Tibial nerve (tissue), 4 donors: ENCODE measurements around the gene MYO1D.

Experiments
- EP300 ChIP-seq, 2 donors: sonication (generic); formaldehyde crosslinking; IDR thresholded peaks; one replicate each; pipeline ENCODE4 v1.6.1; 2017; ENCODE audit warnings: antibody characterized with exemption in 2 of 2, mild to moderate bottlenecking in 1 of 2
- POLR2A ChIP-seq, 2 donors: fragments of 450-650 bp; IDR thresholded peaks; one replicate each; pipeline ENCODE4 v1.6.1; 2017; ENCODE audit warnings: antibody characterized with exemption in 2 of 2, mild to moderate bottlenecking in 2 of 2, moderate library complexity in 2 of 2
- TF ChIP-seq, protein P1 (sequence below), 5 experiments: fragments of 200-600 bp in 3 of 5; fragments of 450-650 bp in 2 of 5; sonication (generic) in 3 of 5; IDR thresholded peaks; one replicate each; pipeline ENCODE4 v1.5.1; 2016 to 2019; ENCODE audit warnings: antibody characterized with exemption in 5 of 5, mild to moderate bottlenecking in 3 of 5, moderate library complexity in 2 of 5

GRCh38 chr17:32528825-32529224 is 348.1 kb downstream of the MYO1D start:
- TF ChIP-seq, protein P1, sequence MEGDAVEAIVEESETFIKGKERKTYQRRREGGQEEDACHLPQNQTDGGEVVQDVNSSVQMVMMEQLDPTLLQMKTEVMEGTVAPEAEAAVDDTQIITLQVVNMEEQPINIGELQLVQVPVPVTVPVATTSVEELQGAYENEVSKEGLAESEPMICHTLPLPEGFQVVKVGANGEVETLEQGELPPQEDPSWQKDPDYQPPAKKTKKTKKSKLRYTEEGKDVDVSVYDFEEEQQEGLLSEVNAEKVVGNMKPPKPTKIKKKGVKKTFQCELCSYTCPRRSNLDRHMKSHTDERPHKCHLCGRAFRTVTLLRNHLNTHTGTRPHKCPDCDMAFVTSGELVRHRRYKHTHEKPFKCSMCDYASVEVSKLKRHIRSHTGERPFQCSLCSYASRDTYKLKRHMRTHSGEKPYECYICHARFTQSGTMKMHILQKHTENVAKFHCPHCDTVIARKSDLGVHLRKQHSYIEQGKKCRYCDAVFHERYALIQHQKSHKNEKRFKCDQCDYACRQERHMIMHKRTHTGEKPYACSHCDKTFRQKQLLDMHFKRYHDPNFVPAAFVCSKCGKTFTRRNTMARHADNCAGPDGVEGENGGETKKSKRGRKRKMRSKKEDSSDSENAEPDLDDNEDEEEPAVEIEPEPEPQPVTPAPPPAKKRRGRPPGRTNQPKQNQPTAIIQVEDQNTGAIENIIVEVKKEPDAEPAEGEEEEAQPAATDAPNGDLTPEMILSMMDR (IDR thresholded peaks at IDR 0.05): no peak
- TF ChIP-seq POLR2A (IDR thresholded peaks at IDR 0.05) (no peak), EP300 (IDR thresholded peaks at IDR 0.05) (no peak)
